Adrenal gland (tissue), 12 donors: ENCODE measurements around the gene CHST8. TPM values are rescaled to one million over a fixed set of nuclear protein-coding genes. Genes with fewer than 3 reads are reported as not detected.

Experiments
- DNase-seq, 7 donors: peaks; one replicate each; pipeline ENCODE4 v3.0.0-alpha.2; 2019 to 2020
- H3K27ac ChIP-seq, 5 donors: fragments of 200-600 bp; sonication (generic) in 4 of 5; 1 replicate in 3 of 5; 2 replicates in 2 of 5; pipeline versions ENCODE4 v1.5.1 to v1.8.0; 2016 to 2020; ENCODE audit warnings: mild to moderate bottlenecking in 1 of 5
- H3K27me3 ChIP-seq: fragments of 200-600 bp; 2 replicates; pipeline ENCODE4 v1.8.0; 2021
- H3K36me3 ChIP-seq, 2 donors: fragments of 200-600 bp; replicated peaks in 1 of 2; 1 replicate in 1 of 2; 2 replicates in 1 of 2; pipeline versions ENCODE4 v1.5.1 to v1.8.0; 2018 to 2022
- H3K4me1 ChIP-seq, 2 donors: fragments of 200-600 bp; replicated peaks in 1 of 2; 1 replicate in 1 of 2; 2 replicates in 1 of 2; pipeline versions ENCODE4 v1.5.1 to v1.8.0; 2018 to 2021
- H3K4me3 ChIP-seq, 4 donors: fragments of 200-600 bp; sonication (generic) in 3 of 4; one replicate each; pipeline ENCODE4 v1.5.1; 2016 to 2018
- H3K9me3 ChIP-seq, 3 donors: fragments of 200-600 bp; sonication (generic) in 1 of 3; replicated peaks in 1 of 3; 1 replicate in 2 of 3; 2 replicates in 1 of 3; pipeline versions ENCODE4 v1.5.1 to v1.8.0; 2016 to 2021
- POLR2A ChIP-seq, 2 donors: fragments of 450-650 bp; IDR thresholded peaks; one replicate each; pipeline ENCODE4 v1.6.1; 2017; ENCODE audit warnings: antibody characterized with exemption in 2 of 2, mild to moderate bottlenecking in 2 of 2, moderate library complexity in 1 of 2
- WGBS, 4 donors: extraction: QIAGEN DNeasy Blood & Tissue Kit in 2 of 4; methylation state at CpG; one replicate each; pipeline versions ENCODE4 v1.1.5 to v1.1.7; 2013 to 2017; 5-methylcytosine and 5-hydroxymethylcytosine counted together
- intact Hi-C, 2 donors: fragments of 100-400 bp; cut with DNase I; formaldehyde crosslinking; loops; one replicate each; pipeline versions ENCODE4 v1.14.1 to v1.15.0; 2022 to 2023
- polyA plus RNA-seq, 3 donors: library from polyadenylated mRNA; stranded (reverse); fragments of 200-250 nt in 2 of 3; fragments of 350-450 nt in 1 of 3; fragmentation: Illumina TruSeq in 1 of 3; extraction: RNeasy Lipid Tissue Mini Kit (QIAGEN cat#74804) in 1 of 3; gene quantifications; one replicate each; pipeline ENCODE4 v1.2.3, GENCODE V29; 2013 to 2014
- total RNA-seq, 9 donors: library from RNA; depleted of rRNA in 4 of 9; stranded (reverse); fragments of >200 nt in 4 of 9; fragments of 120-200 nt in 1 of 9; fragmentation: NEBNext Ultra II Directional in 1 of 9; extraction: Animal tissue kit (Norgen Biotek cat#: 25700) in 1 of 9; gene quantifications; one replicate each; pipeline versions ENCODE4 v1.1.0 to v1.2.4, GENCODE V29; 2013 to 2023
- TF ChIP-seq, protein P1 (sequence below), 6 experiments: fragments of 450-650 bp in 4 of 6; fragments of 200-600 bp in 2 of 6; sonication (generic) in 1 of 6; IDR thresholded peaks; 1 replicate in 5 of 6; 2 replicates in 1 of 6; pipeline versions ENCODE4 v1.5.1 to v1.8.0; 2016 to 2021; ENCODE audit warnings: antibody characterized with exemption in 6 of 6, mild to moderate bottlenecking in 2 of 6, moderate library complexity in 1 of 6
- donor health status: healthy with polysubstance abuse.
- donor health status: Bipolar disorder and iron deficiency.
- donor health status: DM: yes; HTN: yes; CAD: no.
- donor health status: DM: no; HTN: no; CAD: no.
- donor health status: DM: no; HTN: no; CAD: no.
- donor health status: DM: yes; HTN: yes; CAD: no.

Gene CHST8
- total and polyA plus RNA-seq, 12 donors = 0.06 to 1.9 (median 0.61) TPM; not detected in 4

DNA sequence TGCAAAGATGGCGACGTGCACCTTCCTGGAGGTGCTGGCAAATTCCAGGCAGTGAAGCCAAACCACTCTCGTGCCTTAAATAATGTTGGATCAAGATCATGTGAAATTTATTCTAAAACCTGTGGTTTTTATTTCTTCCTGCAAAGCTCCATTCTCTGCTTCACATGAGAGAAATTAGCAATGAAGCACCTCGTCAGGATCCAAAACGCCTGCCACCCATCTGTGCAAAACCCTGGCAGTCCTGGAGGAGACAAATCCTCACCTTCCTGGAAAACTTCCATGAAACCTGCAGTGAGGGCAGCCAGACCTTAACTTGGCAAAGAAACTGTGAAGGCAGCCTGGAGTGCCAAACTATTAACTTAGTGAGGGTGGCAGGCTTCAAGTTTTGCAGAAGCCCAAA, 47.6 kb downstream of the CHST8 start:
- Histone ChIP-seq H3K27me3 (no peaks in the 10 kb centered on the region), H3K4me3 (no peak overlapping the region), H3K4me1 (no peaks in the 10 kb centered on the region), H3K9me3 (no peaks in the 10 kb centered on the region), H3K36me3 (no peaks in the 10 kb centered on the region), H3K27ac (no peak overlapping the region)
- 73 to 78% (median 74%) methylated on average over 5 of the region's 5 CpGs for WGBS, 4 donors
- DNase-seq = no peak
- intact Hi-C loops = no loop called here
- TF ChIP-seq, protein P1, sequence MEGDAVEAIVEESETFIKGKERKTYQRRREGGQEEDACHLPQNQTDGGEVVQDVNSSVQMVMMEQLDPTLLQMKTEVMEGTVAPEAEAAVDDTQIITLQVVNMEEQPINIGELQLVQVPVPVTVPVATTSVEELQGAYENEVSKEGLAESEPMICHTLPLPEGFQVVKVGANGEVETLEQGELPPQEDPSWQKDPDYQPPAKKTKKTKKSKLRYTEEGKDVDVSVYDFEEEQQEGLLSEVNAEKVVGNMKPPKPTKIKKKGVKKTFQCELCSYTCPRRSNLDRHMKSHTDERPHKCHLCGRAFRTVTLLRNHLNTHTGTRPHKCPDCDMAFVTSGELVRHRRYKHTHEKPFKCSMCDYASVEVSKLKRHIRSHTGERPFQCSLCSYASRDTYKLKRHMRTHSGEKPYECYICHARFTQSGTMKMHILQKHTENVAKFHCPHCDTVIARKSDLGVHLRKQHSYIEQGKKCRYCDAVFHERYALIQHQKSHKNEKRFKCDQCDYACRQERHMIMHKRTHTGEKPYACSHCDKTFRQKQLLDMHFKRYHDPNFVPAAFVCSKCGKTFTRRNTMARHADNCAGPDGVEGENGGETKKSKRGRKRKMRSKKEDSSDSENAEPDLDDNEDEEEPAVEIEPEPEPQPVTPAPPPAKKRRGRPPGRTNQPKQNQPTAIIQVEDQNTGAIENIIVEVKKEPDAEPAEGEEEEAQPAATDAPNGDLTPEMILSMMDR (IDR thresholded peaks at IDR 0.05) = no peak
- TF ChIP-seq POLR2A (IDR thresholded peaks at IDR 0.05) = no peak

- peak in 1 of 7 donors; percentile 29 for DNase-seq
- H3K9me3 ChIP-seq = no peaks in the 10 kb centered on the region
- H3K27ac ChIP-seq = no peak overlapping the region
- no peaks in the 10 kb centered on the region for H3K36me3 ChIP-seq
- intact Hi-C loops = no loop called here
- 62 to 77% (median 74%) methylated on average over 7 to 9 of the region's 9 CpGs for WGBS, 4 donors
- H3K4me3 ChIP-seq = no peak overlapping the region
- H3K27me3 ChIP-seq = no peaks in the 10 kb centered on the region
- H3K4me1 ChIP-seq = no peaks in the 10 kb centered on the region
- TF ChIP-seq POLR2A (IDR thresholded peaks at IDR 0.05) = no peak
- TF ChIP-seq, protein P1 (IDR thresholded peaks at IDR 0.05) = no peak
These were observed 48.6 kb downstream of the CHST8 start for GRCh38 chr19:33670398-33670797.

GRCh38 chr19:33671211-33671610, 49.5 kb downstream of the CHST8 start:
- DNase-seq = peak in 1 of 7 donors; percentile 18
- intact Hi-C loops = no loop called here
- no peaks in the 10 kb centered on the region for H3K4me1 ChIP-seq
- H3K27me3 ChIP-seq = no peaks in the 10 kb centered on the region
- no peaks in the 10 kb centered on the region for H3K36me3 ChIP-seq
- no peak overlapping the region for H3K4me3 ChIP-seq
- H3K27ac ChIP-seq = no peak overlapping the region
- TF ChIP-seq, protein P1 (IDR thresholded peaks at IDR 0.05) = no peak
- no peak for TF ChIP-seq POLR2A (IDR thresholded peaks at IDR 0.05)
- H3K9me3 ChIP-seq = no peaks in the 10 kb centered on the region
- WGBS, 4 donors = 67 to 81% (median 72%) methylated on average over 5 of the region's 5 CpGs

DNA sequence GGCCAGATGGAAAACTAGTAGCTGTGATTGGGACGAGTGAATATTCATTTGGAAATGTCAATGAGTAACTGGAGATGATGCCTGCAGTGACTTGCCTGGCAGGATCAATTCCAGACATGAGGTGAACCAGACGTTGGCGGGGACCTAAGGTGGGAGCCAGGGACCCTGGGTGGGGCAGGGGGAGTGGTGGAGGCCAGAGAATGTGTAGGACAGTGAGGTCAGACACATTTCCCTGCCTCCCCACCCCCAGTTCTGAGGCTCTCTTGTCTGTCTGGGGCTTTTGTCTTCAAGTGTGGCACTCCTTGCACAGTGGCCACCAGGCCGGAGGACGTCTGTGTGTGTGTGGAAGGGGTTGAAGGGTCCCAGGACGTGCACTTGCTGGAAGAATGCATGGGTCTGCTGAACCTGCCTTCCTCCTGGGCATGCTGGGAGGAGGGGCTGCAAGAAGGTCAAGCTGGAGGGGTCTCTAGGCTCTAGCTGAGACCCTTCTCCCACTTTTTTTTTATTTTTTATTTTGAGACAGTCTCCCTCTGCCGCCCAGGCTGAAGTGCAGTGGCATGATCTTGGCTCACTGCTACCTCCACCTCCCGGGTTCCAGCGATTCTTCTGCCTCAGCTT, 51.6 kb downstream of the CHST8 start:
- WGBS, 4 donors = 61 to 75% (median 69%) methylated on average over 9 of the region's 9 CpGs
- TF ChIP-seq, protein P1 (IDR thresholded peaks at IDR 0.05) = no peak
- TF ChIP-seq POLR2A (IDR thresholded peaks at IDR 0.05) = no peak
- no peaks in the 10 kb centered on the region for H3K9me3 ChIP-seq
- intact Hi-C loops = no loop called here
- H3K36me3 ChIP-seq = no peaks in the 10 kb centered on the region
- H3K27me3 ChIP-seq = no peaks in the 10 kb centered on the region
- DNase-seq = peak in 1 of 7 donors; percentile 10
- H3K4me1 ChIP-seq = no peaks in the 10 kb centered on the region
- H3K4me3 ChIP-seq = no peak overlapping the region
- no peak overlapping the region for H3K27ac ChIP-seq
